Activated CD8-positive, alpha-beta T cell treated with anti-CD3 and anti-CD28 coated beads, Interleukin-2, amount 10 ng/mL, durations not matched to agents 7 days and 5 days (primary cell): ENCODE data around the gene SCCPDH. TPM values are rescaled to one million over a fixed set of nuclear protein-coding genes. Genes with fewer than 3 reads are reported as not detected.

Source experiments
- ATAC-seq: fragments of 150-1000 bp; cut with Tn5 transposase; one replicate; pipeline ENCODE4 v1.10.0; 2021; ENCODE audit warnings: moderate library complexity
- CTCF ChIA-PET: fragments of 350-600 bp; sonication (Branson Sonifier 250); formaldehyde crosslinking; loops from one replicate; lab custom pipeline; 2021; ENCODE audit warnings: antibody characterized with exemption; lab: Charles Lee
- POLR2A ChIA-PET: fragments of 350-600 bp; sonication (Branson Sonifier 250); formaldehyde crosslinking; loops from one replicate; lab custom pipeline; 2021; ENCODE audit warnings: antibody characterized with exemption; lab: Charles Lee
- DNase-seq: peaks from one replicate; pipeline ENCODE4 v3.0.0-alpha.2; 2020
- H3K27ac Mint-ChIP-seq: one replicate; pipeline ENCODE4 v1.8.0; 2021; ENCODE audit warnings: mild to moderate bottlenecking, mixed read lengths
- H3K27me3 Mint-ChIP-seq: one replicate; pipeline ENCODE4 v1.8.0; 2021; ENCODE audit warnings: low read depth, mixed read lengths
- H3K36me3 Mint-ChIP-seq: one replicate; pipeline ENCODE4 v1.8.0; 2021; ENCODE audit warnings: low read depth, mixed read lengths
- H3K4me1 Mint-ChIP-seq: one replicate; pipeline ENCODE4 v1.8.0; 2021; ENCODE audit warnings: low read depth, mixed read lengths
- H3K4me3 Mint-ChIP-seq: one replicate; pipeline ENCODE4 v1.8.0; 2021; ENCODE audit warnings: mild to moderate bottlenecking, mixed read lengths
- H3K9me3 Mint-ChIP-seq: one replicate; pipeline ENCODE4 v1.8.0; 2022; ENCODE audit warnings: mixed read lengths; ENCODE audit not compliant: insufficient read depth
- total RNA-seq, 2 experiments: library from RNA; stranded (reverse); gene quantifications; one replicate each; pipeline ENCODE4 v1.2.3, GENCODE V29; 2021

Gene SCCPDH
- total RNA-seq, 2 experiments from 2014 or later: 18.5 to 19.6 TPM

- peaks cover 9% of the 10 kb centered on the region for H3K4me1 Mint-ChIP-seq
- H3K27me3 Mint-ChIP-seq: no peaks in the 10 kb centered on the region
- no peak overlapping the region for H3K27ac Mint-ChIP-seq
- ATAC-seq: no peak
- ChIA-PET CTCF (no interaction called here), POLR2A (no interaction called here)
- no peaks in the 10 kb centered on the region for H3K36me3 Mint-ChIP-seq
- no peak overlapping the region for H3K4me3 Mint-ChIP-seq
- no peaks in the 10 kb centered on the region for H3K9me3 Mint-ChIP-seq
- DNase-seq: no peak
These were observed 54.5 kb downstream of the SCCPDH start for GRCh38 chr1:246778663-246779062.

GRCh38 chr1:246779561-246780175, 55.5 kb downstream of the SCCPDH start:
- H3K4me3 Mint-ChIP-seq: no peak overlapping the region
- H3K4me1 Mint-ChIP-seq: peaks cover 18% of the 10 kb centered on the region

GRCh38 chr1:246780264-246780663, 56.1 kb downstream of the SCCPDH start:
- Mint-ChIP-seq H3K27ac (no peak overlapping the region), H3K36me3 (no peaks in the 10 kb centered on the region), H3K4me1 (peaks cover 24% of the 10 kb centered on the region), H3K4me3 (no peak overlapping the region), H3K9me3 (no peaks in the 10 kb centered on the region), H3K27me3 (no peaks in the 10 kb centered on the region)
- POLR2A ChIA-PET: no interaction called here
- no peak for DNase-seq
- CTCF ChIA-PET: interaction anchor here (1.5 kb wide), 1 partner anchor 13 kb away, joined by 4 read pairs; no protein-coding TSS in a partner anchor
- no peak for ATAC-seq

More at GRCh38 chr1:246779561-246780175, 55.5 kb downstream of the SCCPDH start:
- Mint-ChIP-seq H3K9me3 (no peaks in the 10 kb centered on the region), H3K27me3 (no peaks in the 10 kb centered on the region), H3K27ac (no peak overlapping the region), H3K36me3 (no peaks in the 10 kb centered on the region)
- ChIA-PET POLR2A (no interaction called here), CTCF (interaction anchor here (0.6 to 1.5 kb wide), 2 partner anchors 13 to 165 kb away, joined by 3 to 4 read pairs; no protein-coding TSS in a partner anchor)
- ATAC-seq (no peak), DNase-seq (no peak)

GRCh38 chr1:246781212-246781611, 57.0 kb downstream of the SCCPDH start:
- Mint-ChIP-seq H3K36me3 (peaks cover 3% of the 10 kb centered on the region), H3K27ac (no peak overlapping the region), H3K9me3 (no peaks in the 10 kb centered on the region), H3K27me3 (no peaks in the 10 kb centered on the region), H3K4me1 (peaks cover 25% of the 10 kb centered on the region), H3K4me3 (no peak overlapping the region)
- ATAC-seq (no peak), DNase-seq (no peak)
- CTCF ChIA-PET: no interaction called here
- POLR2A ChIA-PET: no interaction called here

- ChIA-PET POLR2A (no interaction called here), CTCF (interaction anchor here (1.0 kb wide), 1 partner anchor 92 kb away, joined by 4 read pairs; no protein-coding TSS in a partner anchor)
- Mint-ChIP-seq H3K27ac (peak overlapping the region; percentile 75), H3K4me1 (peaks cover 25% of the 10 kb centered on the region), H3K36me3 (peaks cover 3% of the 10 kb centered on the region), H3K27me3 (no peaks in the 10 kb centered on the region), H3K9me3 (no peaks in the 10 kb centered on the region), H3K4me3 (no peak overlapping the region)
- DNase-seq: peak; percentile 23
- ATAC-seq: peak; percentile 33
These were observed 58.1 kb downstream of the SCCPDH start for GRCh38 chr1:246782120-246782900.

- H3K4me1 Mint-ChIP-seq: peaks cover 32% of the 10 kb centered on the region
- no peaks in the 10 kb centered on the region for H3K9me3 Mint-ChIP-seq
- peaks cover 2% of the 10 kb centered on the region for H3K27me3 Mint-ChIP-seq
- DNase-seq (peak; percentile 51), ATAC-seq (peak; percentile 69)
- ChIA-PET POLR2A (interaction anchor here (0.7 kb wide), 1 partner anchor 555 kb away, joined by 3 read pairs; no protein-coding TSS in a partner anchor), CTCF (no interaction called here)
- peak overlapping the region; percentile 61 for H3K4me3 Mint-ChIP-seq
- H3K27ac Mint-ChIP-seq: peak overlapping the region; percentile 55
- H3K36me3 Mint-ChIP-seq: peaks cover 3% of the 10 kb centered on the region
These were observed 60.6 kb downstream of the SCCPDH start for GRCh38 chr1:246784621-246785493.

- POLR2A ChIA-PET: no interaction called here
- Mint-ChIP-seq H3K27me3 (peaks cover 2% of the 10 kb centered on the region), H3K36me3 (peaks cover 3% of the 10 kb centered on the region), H3K4me3 (no peak overlapping the region), H3K27ac (peak overlapping the region; percentile 39), H3K9me3 (no peaks in the 10 kb centered on the region), H3K4me1 (peaks cover 32% of the 10 kb centered on the region)
- ATAC-seq (no peak), DNase-seq (no peak)
- CTCF ChIA-PET: no interaction called here
These were observed 61.4 kb downstream of the SCCPDH start for GRCh38 chr1:246785494-246786111.

GRCh38 chr1:246786606-246787238, 62.5 kb downstream of the SCCPDH start:
- ATAC-seq: no peak

GRCh38 chr1:246787781-246788513, 63.7 kb downstream of the SCCPDH start:
- POLR2A ChIA-PET: no interaction called here
- no peak for ATAC-seq

More at GRCh38 chr1:246786606-246787238, 62.5 kb downstream of the SCCPDH start:
- Mint-ChIP-seq H3K27ac (no peak overlapping the region), H3K9me3 (no peaks in the 10 kb centered on the region), H3K27me3 (peaks cover 2% of the 10 kb centered on the region), H3K36me3 (peaks cover 3% of the 10 kb centered on the region), H3K4me1 (peaks cover 32% of the 10 kb centered on the region), H3K4me3 (no peak overlapping the region)
- POLR2A ChIA-PET: no interaction called here
- CTCF ChIA-PET: no interaction called here
- no peak for DNase-seq

GRCh38 chr1:246788895-246789338, 64.7 kb downstream of the SCCPDH start:
- peaks cover 3% of the 10 kb centered on the region for H3K36me3 Mint-ChIP-seq
- DNase-seq (no peak), ATAC-seq (peak; percentile 35)
- ChIA-PET POLR2A (no interaction called here), CTCF (no interaction called here)
- no peaks in the 10 kb centered on the region for H3K9me3 Mint-ChIP-seq
- peaks cover 2% of the 10 kb centered on the region for H3K27me3 Mint-ChIP-seq
- H3K4me3 Mint-ChIP-seq: peak overlapping the region; percentile 18
- no peak overlapping the region for H3K27ac Mint-ChIP-seq
- H3K4me1 Mint-ChIP-seq: peaks cover 21% of the 10 kb centered on the region

More at GRCh38 chr1:246787781-246788513, 63.7 kb downstream of the SCCPDH start:
- peaks cover 23% of the 10 kb centered on the region for H3K4me1 Mint-ChIP-seq
- DNase-seq: no peak
- no peaks in the 10 kb centered on the region for H3K9me3 Mint-ChIP-seq
- H3K36me3 Mint-ChIP-seq: peaks cover 3% of the 10 kb centered on the region
- H3K4me3 Mint-ChIP-seq: no peak overlapping the region
- H3K27ac Mint-ChIP-seq: no peak overlapping the region
- peaks cover 2% of the 10 kb centered on the region for H3K27me3 Mint-ChIP-seq
- CTCF ChIA-PET: no interaction called here
